Raji (cell line): ENCODE data around the gene TCF7.

Experiments
- POLR2A ChIP-seq: IDR thresholded peaks from 2 replicates; pipeline ENCODE4 v1.6.1; 2011; ENCODE audit warnings: low read depth, low read length, control low read depth; ENCODE audit not compliant: insufficient read depth

The TCF7 gene

DNA sequence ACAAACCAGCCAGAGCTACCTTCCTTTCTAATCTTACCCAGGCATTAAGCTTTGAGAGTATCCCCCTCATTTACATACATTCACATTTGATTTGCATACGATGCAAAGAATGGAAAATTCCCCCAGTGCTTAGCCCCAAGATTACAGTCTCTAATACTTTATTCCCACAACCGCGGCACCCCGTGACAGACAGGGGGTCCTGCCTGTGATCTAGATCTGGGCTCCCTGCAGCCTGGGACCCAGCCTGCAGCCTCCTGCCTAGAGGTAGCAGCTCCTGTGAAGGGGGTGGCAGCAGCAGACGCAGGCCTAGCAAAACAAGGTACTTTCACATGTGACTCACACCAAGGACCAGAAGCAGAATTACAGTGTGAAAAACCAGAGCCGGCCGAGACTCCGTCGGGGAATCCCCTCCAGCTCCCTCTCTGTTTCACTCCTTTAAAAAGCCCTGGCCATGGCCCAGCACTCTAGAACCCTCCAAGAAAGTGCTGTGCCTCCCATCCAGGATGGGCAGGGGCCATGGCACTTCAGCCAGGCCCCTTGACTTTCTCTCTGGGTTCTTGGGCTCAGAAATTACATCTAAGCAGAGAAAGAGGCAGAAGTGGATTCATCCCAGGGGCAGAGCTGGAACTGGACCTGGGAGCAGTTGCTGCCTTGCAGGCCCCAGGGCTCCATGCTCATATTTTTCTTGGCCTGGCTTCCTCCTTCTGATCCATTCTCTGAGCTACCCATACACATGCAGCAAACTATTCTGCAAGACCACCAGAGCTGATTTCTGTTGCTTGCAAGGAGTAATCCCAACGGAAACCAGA is 14.0 kb upstream of the TCF7 start:
- TF ChIP-seq POLR2A, result peak; percentile 28; the same call in 1 of the 2 replicates

DNA sequence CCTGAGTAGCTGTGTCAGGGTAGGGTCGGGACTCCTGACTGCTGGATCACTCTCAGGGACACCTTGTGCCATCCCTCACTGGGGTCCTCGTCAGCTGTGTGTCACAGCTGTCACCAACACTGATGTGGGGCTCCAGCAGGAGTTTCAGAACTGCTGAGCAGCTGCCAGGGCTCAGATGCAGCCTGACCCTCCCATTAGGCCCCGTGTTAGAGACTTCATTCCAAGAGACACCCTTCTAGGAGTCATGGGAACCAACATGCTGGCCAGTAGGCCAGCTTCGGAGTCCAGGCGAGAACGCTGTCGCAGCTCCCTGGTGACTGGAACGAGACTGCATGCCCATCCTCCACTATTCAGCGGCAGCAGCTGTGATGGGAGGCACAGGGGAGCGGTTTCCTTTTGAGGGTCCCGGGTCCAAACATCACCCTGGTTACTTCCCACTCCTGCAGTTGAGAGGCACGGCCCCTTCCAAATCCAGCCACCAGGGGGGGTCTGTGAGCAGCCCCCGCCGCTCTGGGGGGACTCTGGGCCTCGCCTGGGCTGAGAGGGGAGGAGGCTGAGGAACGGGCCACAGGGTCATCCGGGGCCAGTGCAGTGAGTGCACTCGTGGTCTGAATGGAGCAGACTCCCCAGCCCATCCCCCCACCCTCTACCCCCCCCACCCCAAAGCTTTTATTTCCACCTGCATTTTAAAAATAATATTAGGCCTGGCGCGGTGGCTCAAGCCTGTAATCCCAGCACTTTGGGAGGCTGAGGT is 12.6 kb upstream of the TCF7 start:
- TF ChIP-seq POLR2A, result no peak

DNA sequence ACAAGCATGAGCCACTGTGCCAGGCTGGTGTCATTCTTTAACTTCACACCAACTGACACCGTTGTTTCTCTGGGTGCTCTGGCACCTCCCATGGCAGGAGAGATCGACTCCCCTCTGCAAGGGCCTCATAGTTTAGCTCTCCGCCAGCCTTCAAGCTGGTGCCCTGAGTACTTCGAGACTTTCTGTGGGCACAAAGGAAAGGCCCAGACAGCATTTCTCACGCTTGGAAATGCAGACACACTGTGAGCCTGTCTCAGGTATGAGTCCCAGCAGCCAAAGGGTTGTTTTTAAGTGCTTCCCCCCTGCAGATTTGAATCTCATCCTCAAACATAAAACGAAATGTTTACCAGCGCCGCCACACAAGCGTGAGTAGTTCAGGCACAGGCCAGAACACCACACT is 11.1 kb upstream of the TCF7 start:
- TF ChIP-seq POLR2A, result no peak

DNA sequence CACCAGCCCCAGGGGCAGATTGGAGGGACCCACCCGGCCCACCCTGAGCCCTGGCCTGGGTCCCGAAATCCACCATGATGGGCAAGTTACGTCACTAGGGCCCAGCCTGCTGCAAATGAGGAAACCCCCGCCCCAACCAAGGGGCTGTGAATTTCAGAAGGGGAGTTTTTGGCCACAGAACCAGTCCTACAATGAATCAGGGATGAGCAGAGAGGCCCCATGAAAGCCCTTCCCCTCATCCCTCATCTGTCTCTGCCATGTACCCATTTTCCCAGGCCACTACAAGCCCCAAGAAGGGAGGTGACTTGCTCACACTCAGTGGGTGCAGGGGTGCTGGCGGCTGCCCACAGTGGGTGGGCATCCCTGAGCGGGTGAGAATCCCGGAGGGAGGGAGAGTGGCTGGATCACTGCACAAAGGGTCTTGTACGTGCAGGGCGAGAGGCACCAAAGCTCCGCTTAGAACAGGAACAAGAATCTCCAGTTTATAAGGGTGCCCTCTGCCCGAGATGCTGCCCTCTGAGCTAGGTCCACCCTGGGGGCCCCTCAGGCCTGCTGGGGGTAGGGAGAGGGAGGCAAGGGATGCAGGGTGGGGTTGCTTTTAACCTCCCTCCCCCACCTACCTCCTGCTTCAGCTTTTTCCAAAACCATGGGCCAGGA is 10.4 kb upstream of the TCF7 start:
- TF ChIP-seq POLR2A, result no peak

DNA sequence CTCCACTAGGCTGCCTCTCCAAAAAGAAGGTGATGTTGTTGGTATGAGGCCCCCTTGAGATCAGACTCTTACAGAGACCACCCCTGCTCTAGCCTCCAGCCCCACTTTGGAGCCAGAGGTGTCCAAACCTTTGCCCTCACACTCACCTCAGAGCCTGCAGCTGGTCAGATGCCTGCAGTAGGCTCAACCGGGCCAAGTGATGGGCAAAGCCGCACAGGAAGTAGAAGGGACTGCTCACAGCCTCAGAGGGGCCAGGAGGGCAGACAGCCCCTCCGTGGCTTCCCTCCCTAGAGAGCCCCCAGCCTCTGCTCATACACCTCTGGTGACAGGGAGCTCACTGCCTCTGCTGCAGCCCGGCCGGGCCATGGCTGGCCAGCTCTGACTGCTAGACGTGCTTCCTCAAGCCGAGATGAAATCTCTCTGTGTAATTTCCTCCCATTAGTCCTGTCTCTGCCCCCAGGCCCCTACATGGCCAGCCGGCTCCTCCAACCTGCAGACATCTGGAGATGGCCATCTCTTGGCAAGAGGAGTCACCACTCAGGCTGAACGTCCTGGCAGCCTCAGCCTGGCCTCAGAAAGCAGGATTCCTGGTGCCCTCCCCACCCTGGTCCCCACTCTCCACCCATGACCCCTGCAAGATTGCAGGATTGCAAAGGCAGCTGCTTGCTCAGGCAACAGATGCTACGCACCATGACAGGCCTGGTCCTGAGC is 7.3 kb upstream of the TCF7 start:
- TF ChIP-seq POLR2A, result no peak

DNA sequence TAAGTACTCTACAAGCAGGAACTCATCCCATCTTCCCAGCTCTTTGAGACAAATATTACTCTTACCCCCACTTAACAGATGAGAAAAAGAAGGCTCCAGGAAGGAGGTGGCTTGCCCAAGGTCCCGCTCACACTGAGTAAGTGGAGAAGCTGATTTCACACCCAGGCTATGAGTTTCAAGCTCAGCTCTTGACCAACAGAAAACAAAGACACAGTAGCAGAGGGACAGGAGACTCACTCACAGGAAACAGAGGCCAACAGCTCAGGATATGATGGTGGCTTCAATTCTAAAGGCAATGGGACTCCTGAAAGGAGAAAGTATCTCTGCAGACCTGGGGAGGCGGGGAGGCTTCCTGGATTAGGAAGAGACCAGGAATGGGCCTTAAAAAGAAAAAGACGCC is 6.7 kb upstream of the TCF7 start:
- no peak for TF ChIP-seq POLR2A

DNA sequence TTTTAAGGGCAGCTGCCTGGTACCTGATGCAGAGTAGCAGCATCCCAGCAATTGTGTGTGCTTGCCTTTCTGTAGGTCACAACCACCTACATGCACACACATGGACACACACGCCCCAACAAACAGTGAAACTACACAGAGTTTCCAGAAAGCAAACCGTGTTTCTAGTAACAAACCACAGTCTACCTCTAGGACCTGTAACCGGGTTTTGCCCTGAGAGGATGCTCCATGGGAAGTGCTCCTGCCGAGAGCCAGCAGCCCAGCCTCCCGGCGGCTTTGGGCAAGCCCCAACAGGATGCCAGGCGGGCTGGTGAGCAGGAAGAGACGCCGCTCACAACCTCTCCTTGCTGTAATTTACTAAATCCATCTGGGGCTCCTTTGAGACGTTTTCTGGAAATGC is 4.1 kb upstream of the TCF7 start:
- TF ChIP-seq POLR2A, result no peak

DNA sequence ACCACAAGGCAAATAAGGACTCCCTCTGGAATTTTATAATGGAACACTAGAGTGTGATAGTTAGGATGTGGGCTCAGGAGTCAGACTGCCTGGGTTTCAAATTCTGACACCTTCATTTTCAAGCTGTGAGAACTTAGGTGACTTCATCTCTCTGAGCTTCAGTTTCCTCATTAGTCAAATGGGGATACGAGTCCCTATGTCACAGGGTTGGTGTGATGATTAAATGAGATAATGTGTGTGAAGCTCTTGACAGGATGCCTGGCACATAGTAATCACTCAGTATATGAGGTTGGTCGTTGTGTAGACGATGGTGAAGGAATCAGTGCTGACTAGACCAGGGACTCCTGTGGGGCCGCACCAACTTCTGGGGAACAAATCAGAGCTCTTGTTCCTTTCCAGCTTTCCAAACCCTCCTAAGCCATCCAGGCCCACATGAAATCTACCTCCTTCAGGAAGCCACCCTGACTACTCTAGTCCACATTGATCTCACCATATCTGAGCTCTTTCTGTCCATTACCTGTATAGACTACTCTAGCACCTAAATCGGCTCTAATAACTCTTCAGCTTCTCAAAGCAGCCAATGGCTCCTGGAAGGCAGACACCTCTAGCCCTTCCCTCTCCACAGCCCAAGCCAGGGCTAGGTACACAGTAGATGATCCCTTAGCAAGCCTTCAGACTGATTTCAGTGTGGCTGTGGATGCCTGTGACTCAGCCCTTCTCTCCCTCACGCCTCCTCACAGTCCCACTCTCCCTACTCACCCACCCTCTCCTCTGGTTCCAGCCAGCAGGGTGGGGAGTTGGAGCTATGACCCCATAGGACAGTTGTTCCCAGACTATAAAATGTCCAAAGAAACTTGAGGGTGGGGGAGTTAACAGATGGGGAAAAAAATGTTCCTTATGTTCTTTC is 2.5 kb upstream of the TCF7 start:
- no peak for TF ChIP-seq POLR2A

DNA sequence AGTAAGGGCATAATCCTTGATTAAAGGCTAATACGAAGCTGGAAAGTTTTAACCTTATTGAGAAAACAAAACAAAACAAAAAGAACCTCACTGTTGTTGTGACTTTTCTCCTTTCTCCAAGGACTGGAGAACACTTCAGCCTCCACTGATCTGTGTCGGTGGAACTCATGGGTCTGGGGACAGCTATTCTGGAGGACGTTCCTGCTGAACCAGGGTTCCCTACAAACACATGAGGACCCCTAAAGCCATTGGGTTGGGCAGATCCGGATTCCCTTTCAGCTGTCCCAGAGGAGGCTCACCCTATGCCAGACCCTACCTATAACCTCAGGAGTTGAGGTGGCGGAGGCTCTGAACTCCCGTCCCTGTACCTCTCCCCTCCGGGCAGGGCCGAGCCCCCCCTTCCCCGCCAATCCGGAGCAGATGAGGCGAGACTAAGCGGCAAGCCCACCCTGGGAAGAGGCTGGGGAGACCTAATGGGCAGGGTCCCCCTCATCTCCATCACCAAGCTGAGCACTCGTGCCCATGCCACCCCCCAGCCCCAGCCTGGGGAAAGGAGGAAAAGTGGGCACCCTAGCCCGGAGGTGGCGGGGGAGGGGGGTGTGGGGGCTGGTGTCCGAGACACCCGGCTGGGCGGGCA is 1.6 kb upstream of the TCF7 start:
- no peak for TF ChIP-seq POLR2A

DNA sequence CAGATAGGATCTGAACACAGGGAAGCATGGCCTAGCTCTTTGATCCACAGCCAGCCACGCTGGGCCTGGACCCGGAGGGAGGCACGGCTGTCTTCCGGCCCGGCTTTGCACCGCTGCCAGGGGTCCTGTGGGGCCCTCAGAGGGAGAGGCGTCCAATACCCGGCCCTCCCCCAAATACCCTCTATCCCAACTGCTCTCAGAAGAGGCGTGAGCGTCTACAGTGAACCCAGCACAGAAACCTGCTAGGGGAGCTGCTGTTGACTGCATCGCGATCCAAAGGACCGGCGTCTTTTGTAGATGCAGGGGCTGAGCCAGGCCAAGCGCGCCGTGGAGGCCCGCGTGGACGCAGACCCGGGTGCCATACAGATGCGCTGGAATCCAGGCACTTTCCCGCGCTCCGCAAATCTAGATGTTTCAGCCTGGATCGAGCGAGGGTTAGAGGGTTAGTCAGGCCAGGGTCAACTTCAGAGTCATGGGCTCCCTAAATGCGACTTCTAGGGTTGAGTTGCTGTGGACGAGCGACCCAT is 1.1 kb upstream of the TCF7 start:
- no peak for TF ChIP-seq POLR2A

DNA sequence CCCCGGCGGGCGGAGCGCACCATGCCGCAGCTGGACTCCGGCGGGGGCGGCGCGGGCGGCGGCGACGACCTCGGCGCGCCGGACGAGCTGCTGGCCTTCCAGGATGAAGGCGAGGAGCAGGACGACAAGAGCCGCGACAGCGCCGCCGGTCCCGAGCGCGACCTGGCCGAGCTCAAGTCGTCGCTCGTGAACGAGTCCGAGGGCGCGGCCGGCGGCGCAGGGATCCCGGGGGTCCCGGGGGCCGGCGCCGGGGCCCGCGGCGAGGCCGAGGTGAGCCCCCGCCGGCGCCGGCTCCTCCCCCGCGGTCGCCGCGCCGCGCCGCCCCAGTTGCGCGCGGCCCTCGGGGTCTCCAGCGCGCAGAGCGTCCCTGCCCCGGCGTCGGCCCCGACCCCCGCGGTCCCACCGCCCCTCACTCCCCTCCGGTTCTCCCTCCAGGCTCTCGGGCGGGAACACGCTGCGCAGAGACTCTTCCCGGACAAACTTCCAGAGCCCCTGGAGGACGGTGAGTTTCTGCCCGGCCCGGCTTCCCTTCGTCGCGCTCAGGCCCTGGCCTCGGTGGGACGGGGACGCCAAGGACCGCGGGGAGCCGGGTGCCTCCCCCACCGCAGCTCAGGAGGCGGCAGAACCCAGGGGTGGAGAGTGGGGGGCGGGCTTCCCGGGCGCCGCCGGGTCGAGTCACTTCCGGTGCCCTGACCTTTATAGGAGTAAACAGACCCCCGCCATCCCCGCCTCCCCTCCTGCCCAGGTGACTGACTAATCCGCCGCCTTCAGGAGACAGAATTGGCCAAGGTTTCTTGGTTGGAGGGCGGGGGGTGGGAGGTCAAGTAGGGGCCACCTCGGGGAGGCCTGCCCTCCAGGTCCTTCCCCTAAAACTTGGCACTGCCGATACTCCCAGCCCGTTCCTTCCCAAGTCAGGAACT is 665 bp downstream of the TCF7 start:
- no peak for TF ChIP-seq POLR2A

DNA sequence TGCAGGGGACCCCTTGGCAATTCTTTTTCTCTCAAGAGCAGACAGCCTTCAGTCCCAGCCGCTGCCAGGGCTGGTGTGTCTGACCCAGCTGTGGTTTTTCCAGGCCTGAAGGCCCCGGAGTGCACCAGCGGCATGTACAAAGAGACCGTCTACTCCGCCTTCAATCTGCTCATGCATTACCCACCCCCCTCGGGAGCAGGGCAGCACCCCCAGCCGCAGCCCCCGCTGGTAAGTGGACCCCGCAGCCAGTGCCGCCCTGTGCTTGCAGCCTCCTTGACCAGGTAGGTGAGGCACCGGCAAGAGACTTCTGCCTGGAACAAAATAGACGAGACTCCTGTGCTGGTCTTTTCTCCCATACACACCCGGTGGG is 1.3 kb downstream of the TCF7 start:
- no peak for TF ChIP-seq POLR2A

DNA sequence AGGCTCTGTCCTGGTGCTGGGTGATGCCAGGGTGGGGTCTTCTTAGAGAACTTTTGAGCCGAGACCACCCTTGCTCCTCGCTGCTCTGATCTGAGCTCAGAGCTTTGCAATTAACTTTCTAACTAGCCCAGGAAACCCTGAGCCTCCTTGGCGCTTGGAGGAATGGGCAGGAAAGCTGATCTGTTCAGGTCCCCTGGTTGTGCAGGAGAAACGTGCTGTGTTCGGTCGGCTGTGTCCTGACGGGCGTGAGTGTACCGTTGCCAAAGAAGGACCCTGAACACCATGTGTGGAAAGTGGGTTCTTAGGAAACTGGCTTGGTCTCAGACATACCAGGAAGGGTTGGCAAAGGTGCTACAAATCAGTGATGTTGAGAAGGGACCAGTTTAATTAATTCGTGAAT is 1.8 kb downstream of the TCF7 start:
- no peak for TF ChIP-seq POLR2A
